Type B pancreatic cell (in vitro differentiated cells): Measurements from ENCODE around the gene TMEM248. TPM values are rescaled to one million over a fixed set of nuclear protein-coding genes. Genes with fewer than 3 reads are reported as not detected.

Experiments
- DNase-seq: peaks from one replicate; pipeline ENCODE4 v3.0.0; 2021; ENCODE audit warnings: mixed read lengths; ENCODE audit not compliant: unreplicated experiment; ENCODE audit errors: extremely low spot score
- H3K27ac Mint-ChIP-seq: 2 replicates; pipeline ENCODE4 v1.8.0; 2021; ENCODE audit warnings: mild to moderate bottlenecking, mixed read lengths
- H3K27me3 Mint-ChIP-seq: 2 replicates; pipeline ENCODE4 v1.8.0; 2021; ENCODE audit warnings: mixed read lengths
- H3K36me3 Mint-ChIP-seq: 2 replicates; pipeline ENCODE4 v1.8.0; 2021; ENCODE audit warnings: mixed read lengths
- H3K4me1 Mint-ChIP-seq: one replicate; pipeline ENCODE4 v1.8.0; 2021; ENCODE audit warnings: mixed read lengths; ENCODE audit not compliant: unreplicated experiment
- H3K4me3 Mint-ChIP-seq: 2 replicates; pipeline ENCODE4 v1.8.0; 2021; ENCODE audit warnings: mild to moderate bottlenecking, mixed read lengths
- H3K9me3 Mint-ChIP-seq: 2 replicates; pipeline ENCODE4 v1.8.0; 2021; ENCODE audit warnings: mixed read lengths
- CTCF ChIP-seq: fragments of 200-600 bp; sonication (generic); conservative IDR thresholded peaks from 2 replicates; pipeline ENCODE4 v1.5.0; 2021; ENCODE audit warnings: antibody characterized with exemption, mild to moderate bottlenecking
- total RNA-seq: library from RNA; stranded (reverse); gene quantifications from 2 replicates; pipeline ENCODE4 v1.2.1, GENCODE V29; 2021; ENCODE audit warnings: low replicate concordance

The TMEM248 gene
- total RNA-seq, 1 donor from 2014 or later = 71.6 TPM

- Mint-ChIP-seq H3K36me3 (peaks cover under 1% of the 10 kb centered on the region), H3K4me3 (no peak overlapping the region), H3K27me3 (no peaks in the 10 kb centered on the region), H3K27ac (no peak overlapping the region), H3K4me1 (no peaks in the 10 kb centered on the region), H3K9me3 (no peaks in the 10 kb centered on the region)
- no peak for TF ChIP-seq CTCF
- no peak for DNase-seq
Observed at GRCh38 chr7:66899552-66900280, 21.3 kb upstream of the TMEM248 start.

- Mint-ChIP-seq H3K4me3 (no peak overlapping the region), H3K9me3 (no peaks in the 10 kb centered on the region), H3K4me1 (no peaks in the 10 kb centered on the region), H3K27me3 (no peaks in the 10 kb centered on the region), H3K27ac (no peak overlapping the region), H3K36me3 (no peaks in the 10 kb centered on the region)
- DNase-seq = no peak
- TF ChIP-seq CTCF = no peak
Observed at GRCh38 chr7:66901941-66902843, 18.8 kb upstream of the TMEM248 start.

GRCh38 chr7:66902844-66903180, 18.2 kb upstream of the TMEM248 start:
- H3K27ac Mint-ChIP-seq = no peak overlapping the region
- DNase-seq = no peak
- no peaks in the 10 kb centered on the region for H3K9me3 Mint-ChIP-seq
- H3K4me1 Mint-ChIP-seq = no peaks in the 10 kb centered on the region
- no peaks in the 10 kb centered on the region for H3K27me3 Mint-ChIP-seq
- H3K4me3 Mint-ChIP-seq = no peak overlapping the region
- H3K36me3 Mint-ChIP-seq = no peaks in the 10 kb centered on the region
- no peak for TF ChIP-seq CTCF

- no peaks in the 10 kb centered on the region for H3K9me3 Mint-ChIP-seq
- no peaks in the 10 kb centered on the region for H3K4me1 Mint-ChIP-seq
- H3K27ac Mint-ChIP-seq = no peak overlapping the region
Observed at GRCh38 chr7:66903360-66904062, 17.5 kb upstream of the TMEM248 start.

More at GRCh38 chr7:66903360-66904062, 17.5 kb upstream of the TMEM248 start:
- TF ChIP-seq CTCF = no peak
- Mint-ChIP-seq H3K27me3 (no peaks in the 10 kb centered on the region), H3K4me3 (no peak overlapping the region), H3K36me3 (no peaks in the 10 kb centered on the region)
- DNase-seq = no peak
